ENCODE measurements around the gene RBM26.
"Not testable (repeated sequence)": the region's sequence is repeated elsewhere in the genome, so short reads cannot be mapped to it uniquely, and the experiment has no call there.

Gene RBM26

GRCh38 chr13:79386125-79386826 is 19.8 kb downstream of the RBM26 start:
- no peak for DNase-seq

- no peak for DNase-seq
Observed at GRCh38 chr13:79385694-79386093, 20.4 kb downstream of the RBM26 start.

- no peak for DNase-seq
Observed at GRCh38 chr13:79384022-79384610, 21.9 kb downstream of the RBM26 start.

GRCh38 chr13:79382545-79383275 is 23.3 kb downstream of the RBM26 start:
- DNase-seq, result peak in 1 of 3 experiments; percentile 53

GRCh38 chr13:79380997-79381396 is 25.1 kb downstream of the RBM26 start:
- no peak for DNase-seq

- DNase-seq, result no peak
Observed at GRCh38 chr13:79379274-79379673, 26.8 kb downstream of the RBM26 start.

- no peak for DNase-seq
Observed at GRCh38 chr13:79376843-79377242, 29.2 kb downstream of the RBM26 start.

- no peak for DNase-seq
Observed at GRCh38 chr13:79374578-79374977, 31.5 kb downstream of the RBM26 start.

GRCh38 chr13:79373916-79374315 is 32.1 kb downstream of the RBM26 start:
- DNase-seq, result peak in 1 of 3 experiments; percentile 28

- no peak for DNase-seq
Observed at GRCh38 chr13:79369226-79369625, 36.8 kb downstream of the RBM26 start.

GRCh38 chr13:79365981-79366380 is 40.1 kb downstream of the RBM26 start:
- no peak for DNase-seq

- no peak for DNase-seq
Observed at GRCh38 chr13:79361299-79361698, 44.8 kb downstream of the RBM26 start.

GRCh38 chr13:79360095-79360494 is 46.0 kb downstream of the RBM26 start:
- DNase-seq, result no peak

GRCh38 chr13:79359064-79359463 is 47.0 kb downstream of the RBM26 start:
- DNase-seq, result no peak

- no peak for DNase-seq
Observed at GRCh38 chr13:79354285-79354684, 51.8 kb downstream of the RBM26 start.

GRCh38 chr13:79353693-79354092 is 52.4 kb downstream of the RBM26 start:
- DNase-seq, result no peak

- no peak for DNase-seq
Observed at GRCh38 chr13:79352107-79352506, 53.9 kb downstream of the RBM26 start.

GRCh38 chr13:79349608-79350007 is 56.4 kb downstream of the RBM26 start:
- not testable (repeated sequence) for DNase-seq

- DNase-seq, result no peak
Observed at GRCh38 chr13:79349011-79349410, 57.0 kb downstream of the RBM26 start.

- DNase-seq, result no peak
Observed at GRCh38 chr13:79346300-79346914, 59.6 kb downstream of the RBM26 start.

- no peak for DNase-seq
Observed at GRCh38 chr13:79341202-79341601, 64.9 kb downstream of the RBM26 start.

GRCh38 chr13:79340490-79340889 is 65.6 kb downstream of the RBM26 start:
- no peak for DNase-seq

- no peak for DNase-seq
Observed at GRCh38 chr13:79338343-79338742, 67.7 kb downstream of the RBM26 start.

GRCh38 chr13:79336966-79337365 is 69.1 kb downstream of the RBM26 start:
- no peak for DNase-seq
